OCI-LY1 (cell line): ENCODE results near the gene PICALM.

Experiments used
- CTCF ChIP-seq: fragments of 200-600 bp; sonication (generic), shearing (Covaris generic); IDR thresholded peaks from 2 replicates; pipeline ENCODE4 v1.5.1; 2017; ENCODE audit warnings: mild to moderate bottlenecking, antibody characterized with exemption, low read length, moderate library complexity, mixed read lengths
- EZH2 ChIP-seq: fragments of 200-600 bp; sonication (generic), shearing (Covaris generic); IDR thresholded peaks from 2 replicates; pipeline ENCODE4 v1.8.0; 2017; ENCODE audit warnings: borderline replicate concordance, mixed run types, mild to moderate bottlenecking, antibody characterized with exemption, low read length, moderate library complexity, mixed read lengths

GRCh38 chr11:86087256-86087655 is 18.4 kb upstream of the PICALM start:
- TF ChIP-seq CTCF: no peak
- TF ChIP-seq EZH2: no peak
